IPS-20b (cell line): ENCODE results near the gene RRP1.

Experiments used
- H3K27ac ChIP-seq: one replicate; pipeline ENCODE4 v1.5.1; 2013; ENCODE audit warnings: low read length
- H3K27me3 ChIP-seq: 2 replicates; pipeline ENCODE4 v1.6.1; 2013; ENCODE audit warnings: mild to moderate bottlenecking, low read length, inconsistent platforms; ENCODE audit not compliant: insufficient read depth
- H3K36me3 ChIP-seq: 2 replicates; pipeline ENCODE4 v1.6.1; 2013; ENCODE audit warnings: low read depth, mild to moderate bottlenecking, inconsistent platforms, low read length, moderate library complexity; ENCODE audit not compliant: insufficient read depth
- H3K4me1 ChIP-seq: 2 replicates; pipeline ENCODE4 v1.6.1; 2013; ENCODE audit warnings: mild to moderate bottlenecking, control low read depth, inconsistent platforms, low read length, moderate library complexity; ENCODE audit not compliant: insufficient read depth
- H3K4me3 ChIP-seq: 2 replicates; pipeline ENCODE4 v1.5.1; 2013; ENCODE audit warnings: mild to moderate bottlenecking, low read length, inconsistent platforms
- H3K9ac ChIP-seq: 2 replicates; pipeline ENCODE4 v1.6.1; 2013; ENCODE audit warnings: low read depth, mild to moderate bottlenecking, inconsistent platforms, low read length, moderate library complexity
- H3K9me3 ChIP-seq: 2 replicates; pipeline ENCODE4 v1.6.1; 2013; ENCODE audit warnings: mild to moderate bottlenecking, low read depth, low read length, inconsistent platforms; ENCODE audit not compliant: insufficient read depth

The RRP1 gene

GRCh38 chr21:43825936-43826622 lies 36.7 kb downstream of the RRP1 start:
- no peak overlapping the region for H3K9ac ChIP-seq

GRCh38 chr21:43826623-43826974 lies 37.2 kb downstream of the RRP1 start:
- H3K27me3 ChIP-seq, result no peaks in the 10 kb centered on the region
- H3K4me1 ChIP-seq, result no peaks in the 10 kb centered on the region; the same call in 1 of the 2 replicates
- H3K27ac ChIP-seq, result no peak overlapping the region
- no peak overlapping the region for H3K4me3 ChIP-seq
- no peaks in the 10 kb centered on the region for H3K9me3 ChIP-seq
- no peaks in the 10 kb centered on the region for H3K36me3 ChIP-seq
- H3K9ac ChIP-seq, result no peak overlapping the region; the same call in 1 of the 2 replicates

More at GRCh38 chr21:43825936-43826622, 36.7 kb downstream of the RRP1 start:
- Histone ChIP-seq H3K27ac (no peak overlapping the region), H3K36me3 (no peaks in the 10 kb centered on the region), H3K9me3 (no peaks in the 10 kb centered on the region), H3K4me1 (no peaks in the 10 kb centered on the region; the same call in 1 of the 2 replicates), H3K27me3 (no peaks in the 10 kb centered on the region), H3K4me3 (no peak overlapping the region)

GRCh38 chr21:43827015-43827611 lies 37.7 kb downstream of the RRP1 start:
- Histone ChIP-seq H3K27ac (no peak overlapping the region), H3K4me3 (no peak overlapping the region), H3K27me3 (no peaks in the 10 kb centered on the region), H3K4me1 (no peaks in the 10 kb centered on the region; the same call in 1 of the 2 replicates), H3K36me3 (no peaks in the 10 kb centered on the region), H3K9me3 (no peaks in the 10 kb centered on the region), H3K9ac (no peak overlapping the region)

GRCh38 chr21:43829161-43829560 lies 39.8 kb downstream of the RRP1 start:
- Histone ChIP-seq H3K27me3 (no peaks in the 10 kb centered on the region), H3K36me3 (no peaks in the 10 kb centered on the region), H3K4me3 (no peak overlapping the region), H3K9ac (no peak overlapping the region), H3K4me1 (no peaks in the 10 kb centered on the region; the same call in 1 of the 2 replicates), H3K27ac (no peak overlapping the region), H3K9me3 (no peaks in the 10 kb centered on the region)

- no peak overlapping the region for H3K4me3 ChIP-seq
- no peak overlapping the region for H3K27ac ChIP-seq
- no peak overlapping the region for H3K9ac ChIP-seq
- no peaks in the 10 kb centered on the region for H3K9me3 ChIP-seq
- no peaks in the 10 kb centered on the region for H3K27me3 ChIP-seq
- no peaks in the 10 kb centered on the region for H3K36me3 ChIP-seq
- no peaks in the 10 kb centered on the region; the same call in 1 of the 2 replicates for H3K4me1 ChIP-seq
Observed at GRCh38 chr21:43829575-43830119, 40.3 kb downstream of the RRP1 start.

GRCh38 chr21:43832158-43832550 lies 42.8 kb downstream of the RRP1 start:
- H3K4me3 ChIP-seq, result no peak overlapping the region

GRCh38 chr21:43832648-43833047 lies 43.3 kb downstream of the RRP1 start:
- Histone ChIP-seq H3K9ac (no peak overlapping the region), H3K27me3 (no peaks in the 10 kb centered on the region), H3K9me3 (no peaks in the 10 kb centered on the region), H3K27ac (no peak overlapping the region), H3K4me1 (no peaks in the 10 kb centered on the region), H3K36me3 (no peaks in the 10 kb centered on the region), H3K4me3 (no peak overlapping the region)

More at GRCh38 chr21:43832158-43832550, 42.8 kb downstream of the RRP1 start:
- H3K36me3 ChIP-seq, result no peaks in the 10 kb centered on the region
- H3K9ac ChIP-seq, result no peak overlapping the region
- no peaks in the 10 kb centered on the region for H3K27me3 ChIP-seq
- H3K27ac ChIP-seq, result no peak overlapping the region
- H3K9me3 ChIP-seq, result no peaks in the 10 kb centered on the region
- no peaks in the 10 kb centered on the region for H3K4me1 ChIP-seq

GRCh38 chr21:43834146-43834905 lies 44.9 kb downstream of the RRP1 start:
- no peak overlapping the region for H3K4me3 ChIP-seq
- no peaks in the 10 kb centered on the region for H3K4me1 ChIP-seq

GRCh38 chr21:43835050-43835449 lies 45.7 kb downstream of the RRP1 start:
- Histone ChIP-seq H3K4me3 (no peak overlapping the region), H3K4me1 (no peaks in the 10 kb centered on the region), H3K27me3 (no peaks in the 10 kb centered on the region), H3K9me3 (no peaks in the 10 kb centered on the region), H3K27ac (no peak overlapping the region), H3K36me3 (no peaks in the 10 kb centered on the region), H3K9ac (no peak overlapping the region)

More at GRCh38 chr21:43834146-43834905, 44.9 kb downstream of the RRP1 start:
- no peaks in the 10 kb centered on the region for H3K9me3 ChIP-seq
- no peaks in the 10 kb centered on the region for H3K27me3 ChIP-seq
- no peaks in the 10 kb centered on the region for H3K36me3 ChIP-seq
- H3K27ac ChIP-seq, result no peak overlapping the region
- H3K9ac ChIP-seq, result no peak overlapping the region

GRCh38 chr21:43835861-43836260 lies 46.5 kb downstream of the RRP1 start:
- Histone ChIP-seq H3K9ac (no peak overlapping the region), H3K4me1 (no peaks in the 10 kb centered on the region), H3K27ac (no peak overlapping the region), H3K27me3 (no peaks in the 10 kb centered on the region), H3K9me3 (no peaks in the 10 kb centered on the region), H3K36me3 (no peaks in the 10 kb centered on the region), H3K4me3 (no peak overlapping the region)

GRCh38 chr21:43836616-43837015 lies 47.2 kb downstream of the RRP1 start:
- H3K27ac ChIP-seq, result no peak overlapping the region
- no peak overlapping the region for H3K4me3 ChIP-seq
- H3K36me3 ChIP-seq, result no peaks in the 10 kb centered on the region
- H3K9me3 ChIP-seq, result no peaks in the 10 kb centered on the region
- no peak overlapping the region for H3K9ac ChIP-seq
- H3K4me1 ChIP-seq, result no peaks in the 10 kb centered on the region
- no peaks in the 10 kb centered on the region for H3K27me3 ChIP-seq
